ENCODE results near the gene LARGE2. TPM values are rescaled to one million over a fixed set of nuclear protein-coding genes. Genes with fewer than 3 reads are reported as not detected.

The LARGE2 gene
- total RNA-seq, 2 experiments from 2014 or later: 1.1 to 1.6 TPM

DNA sequence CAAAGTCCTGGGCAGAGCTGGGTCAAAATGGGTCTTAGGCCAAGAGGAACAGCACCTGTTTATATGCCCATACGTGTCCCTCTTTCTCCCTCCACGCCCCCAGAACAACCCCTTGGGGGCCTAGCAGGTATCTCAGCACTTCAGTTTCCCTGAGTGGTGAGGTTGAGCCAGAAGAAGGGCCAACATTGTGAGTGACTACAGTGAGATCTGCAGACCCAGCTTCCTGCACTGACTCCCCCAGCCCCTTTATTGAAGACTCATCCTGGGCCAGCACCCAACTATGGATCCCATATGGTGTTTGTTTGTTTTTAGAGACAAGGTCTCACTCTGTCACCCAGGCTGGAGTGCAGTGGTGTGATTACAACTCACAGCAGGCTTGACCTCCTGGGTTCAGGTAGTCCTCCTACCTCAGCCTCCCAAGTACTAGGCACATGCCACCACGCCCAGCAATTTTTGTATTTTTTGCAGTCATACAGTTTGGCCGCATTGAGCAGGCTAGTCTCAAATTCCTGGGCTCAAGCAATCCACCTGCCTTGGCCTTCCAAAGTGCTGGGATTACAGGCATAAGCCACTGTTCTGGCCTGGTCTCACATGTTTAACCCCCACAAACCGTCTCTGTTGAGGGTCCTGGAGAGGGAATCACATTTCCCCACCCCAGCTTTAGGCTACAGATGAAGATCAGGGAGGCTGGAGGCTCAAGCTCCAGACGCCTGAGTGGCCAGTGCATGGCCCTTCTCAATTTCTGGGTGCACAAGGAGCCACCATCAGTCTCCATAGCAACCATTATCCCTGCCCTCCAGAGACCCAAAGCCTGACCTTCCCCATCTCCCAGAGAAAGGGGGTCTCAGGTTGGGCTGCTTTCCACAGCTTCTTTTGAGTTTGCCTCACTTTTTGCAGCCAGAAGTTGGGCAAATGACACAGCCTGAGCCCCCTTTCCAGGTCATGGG is 1.7 kb upstream of the LARGE2 start:
- H3K9me3 Mint-ChIP-seq: no peaks in the 10 kb centered on the region
- POLR2A ChIA-PET: no interaction called here
- no peak for DNase-seq
- H3K27me3 Mint-ChIP-seq: peaks cover 11% of the 10 kb centered on the region
- CTCF ChIA-PET: interaction anchor here (1.1 to 1.2 kb wide), 2 partner anchors 9 to 44 kb away, joined by 3 read pairs; no protein-coding TSS in a partner anchor
- intact Hi-C loops (cut with micrococcal nuclease): no loop called here
- peaks cover 29% of the 10 kb centered on the region for H3K4me1 Mint-ChIP-seq (ENCODE audit: low read depth)
- H3K27ac Mint-ChIP-seq: no peak overlapping the region
- H3K4me3 Mint-ChIP-seq: peak overlapping the region; percentile 49
- H3K36me3 Mint-ChIP-seq: peaks cover 6% of the 10 kb centered on the region

GRCh38 chr11:45921561-45922424 is 663 bp upstream of the LARGE2 start:
- peaks cover 11% of the 10 kb centered on the region for H3K27me3 Mint-ChIP-seq
- DNase-seq: no peak
- H3K9me3 Mint-ChIP-seq: no peaks in the 10 kb centered on the region
- peaks cover 21% of the 10 kb centered on the region for H3K4me1 Mint-ChIP-seq (ENCODE audit: low read depth)
- peaks cover 3% of the 10 kb centered on the region for H3K36me3 Mint-ChIP-seq
- H3K27ac Mint-ChIP-seq: no peak overlapping the region
- H3K4me3 Mint-ChIP-seq: peak overlapping the region; percentile 49
- ChIA-PET POLR2A (no interaction called here), CTCF (interaction anchor here (0.7 to 1.2 kb wide), 3 partner anchors 8 to 43 kb away, joined by 3 read pairs; no protein-coding TSS in a partner anchor)
- intact Hi-C loops (cut with micrococcal nuclease): no loop called here

DNA sequence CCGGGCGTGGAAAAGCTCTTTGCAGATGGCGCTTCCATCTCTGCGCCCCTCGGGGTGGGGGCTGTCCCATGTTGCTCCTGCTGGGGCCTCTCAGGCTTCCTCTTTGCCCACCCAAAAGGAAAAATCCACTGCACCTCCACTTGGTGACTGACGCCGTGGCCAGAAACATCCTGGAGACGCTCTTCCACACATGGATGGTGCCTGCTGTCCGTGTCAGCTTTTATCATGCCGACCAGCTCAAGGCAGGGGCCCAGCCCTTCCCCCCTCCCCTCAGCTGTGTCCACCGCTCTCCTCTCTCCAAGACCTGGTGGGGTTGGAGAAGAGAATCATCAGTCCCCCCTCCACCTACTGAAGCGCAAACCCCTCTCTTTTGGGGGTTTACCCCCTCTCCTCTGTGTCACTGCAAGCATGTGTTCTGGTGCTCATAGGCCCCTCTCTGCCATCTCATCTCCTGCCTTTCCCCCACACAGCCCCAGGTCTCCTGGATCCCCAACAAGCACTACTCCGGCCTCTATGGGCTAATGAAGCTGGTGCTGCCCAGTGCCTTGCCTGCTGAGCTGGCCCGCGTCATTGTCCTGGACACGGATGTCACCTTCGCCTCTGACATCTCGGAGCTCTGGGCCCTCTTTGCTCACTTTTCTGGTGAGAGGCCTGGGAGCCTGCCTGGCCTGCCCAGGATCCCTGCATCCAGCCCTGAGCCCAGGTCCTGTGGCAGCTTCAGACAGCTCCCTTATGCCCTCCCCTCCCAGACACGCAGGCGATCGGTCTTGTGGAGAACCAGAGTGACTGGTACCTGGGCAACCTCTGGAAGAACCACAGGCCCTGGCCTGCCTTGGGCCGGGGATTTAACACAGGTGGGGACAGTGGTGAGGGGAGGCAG is 1.8 kb downstream of the LARGE2 start:
- Mint-ChIP-seq H3K9me3 (no peaks in the 10 kb centered on the region), H3K27me3 (peaks cover 11% of the 10 kb centered on the region), H3K36me3 (no peaks in the 10 kb centered on the region), H3K27ac (no peak overlapping the region), H3K4me1 (ENCODE audit: low read depth) (peaks cover 19% of the 10 kb centered on the region), H3K4me3 (peak overlapping the region; percentile 37)
- ChIA-PET CTCF (interaction anchor here (1.1 kb wide), 1 partner anchor 386 kb away, joined by 3 read pairs; no protein-coding TSS in a partner anchor), POLR2A (no interaction called here)
- DNase-seq: peak; percentile 6
- intact Hi-C loops (cut with micrococcal nuclease): no loop called here

DNA sequence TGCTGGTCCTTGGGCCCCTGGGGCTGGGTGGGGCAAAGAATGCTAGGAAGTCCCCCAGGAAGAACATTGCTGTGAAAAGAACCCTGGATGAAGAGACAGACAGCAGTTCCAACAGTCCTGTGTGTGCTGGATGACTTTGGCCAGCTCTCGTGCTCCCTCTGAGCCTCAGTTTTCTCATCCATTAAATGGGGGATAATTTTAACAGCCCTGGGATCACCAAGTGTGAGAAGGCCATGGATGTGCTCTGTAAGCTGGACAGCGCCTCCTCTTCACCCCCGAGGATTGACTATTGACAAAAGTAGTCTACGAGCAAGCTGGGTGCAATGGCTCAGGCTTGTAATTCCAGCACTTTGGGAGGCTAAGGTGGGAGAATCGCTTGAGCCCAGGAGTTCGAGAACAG is 2.5 kb downstream of the LARGE2 start:
- Mint-ChIP-seq H3K36me3 (no peaks in the 10 kb centered on the region), H3K27me3 (peaks cover 11% of the 10 kb centered on the region), H3K4me3 (no peak overlapping the region), H3K4me1 (ENCODE audit: low read depth) (peaks cover 23% of the 10 kb centered on the region), H3K27ac (no peak overlapping the region), H3K9me3 (no peaks in the 10 kb centered on the region)
- ChIA-PET POLR2A (no interaction called here), CTCF (interaction anchor here (1.1 kb wide), 1 partner anchor 386 kb away, joined by 3 read pairs; no protein-coding TSS in a partner anchor)
- no peak for DNase-seq
- intact Hi-C loops (cut with micrococcal nuclease): no loop called here

DNA sequence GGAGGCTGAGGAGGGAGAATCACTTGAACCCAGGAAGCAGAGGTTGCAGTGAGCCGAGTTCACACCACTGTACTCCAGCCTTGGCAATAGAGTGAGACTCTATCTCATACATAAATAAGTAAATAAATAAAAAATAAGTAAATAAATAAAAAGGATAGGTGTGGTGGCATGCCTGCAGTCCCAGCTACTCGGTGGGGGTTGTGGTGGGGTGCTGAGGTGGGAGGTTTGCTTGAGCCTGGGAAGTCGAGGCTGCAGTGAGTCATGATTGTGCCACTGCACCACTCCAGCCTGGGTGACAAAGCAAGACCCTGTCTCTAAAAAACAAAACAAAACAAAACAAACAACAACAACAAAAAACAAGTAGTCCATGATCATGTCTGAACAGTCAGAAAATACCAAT is 3.1 kb downstream of the LARGE2 start:
- ChIA-PET CTCF (interaction anchor here (2.6 kb wide), 1 partner anchor 40 kb away, joined by 9 read pairs; no protein-coding TSS in a partner anchor), POLR2A (interaction anchor here (0.7 kb wide), 1 partner anchor 123 kb away, joined by 3 read pairs; no protein-coding TSS in a partner anchor)
- no peak for DNase-seq
- Mint-ChIP-seq H3K36me3 (no peaks in the 10 kb centered on the region), H3K27me3 (peaks cover 11% of the 10 kb centered on the region), H3K4me3 (no peak overlapping the region), H3K4me1 (ENCODE audit: low read depth) (peaks cover 27% of the 10 kb centered on the region), H3K27ac (no peak overlapping the region), H3K9me3 (no peaks in the 10 kb centered on the region)
- intact Hi-C loops (cut with micrococcal nuclease): no loop called here

GRCh38 chr11:45926001-45926401 is 3.5 kb downstream of the LARGE2 start:
- POLR2A ChIA-PET: interaction anchor here (0.7 kb wide), 1 partner anchor 123 kb away, joined by 3 read pairs; no protein-coding TSS in a partner anchor
- DNase-seq: no peak
- no peak overlapping the region for H3K4me3 Mint-ChIP-seq
- intact Hi-C loops (cut with micrococcal nuclease): no loop called here
- CTCF ChIA-PET: interaction anchor here (1.0 to 2.6 kb wide), 2 partner anchors 40 to 154 kb away, joined by 3 to 9 read pairs; no protein-coding TSS in a partner anchor
- peaks cover 32% of the 10 kb centered on the region for H3K4me1 Mint-ChIP-seq (ENCODE audit: low read depth)
- peaks cover 11% of the 10 kb centered on the region for H3K27me3 Mint-ChIP-seq
- no peaks in the 10 kb centered on the region for H3K36me3 Mint-ChIP-seq
- no peaks in the 10 kb centered on the region for H3K9me3 Mint-ChIP-seq
- no peak overlapping the region for H3K27ac Mint-ChIP-seq

- H3K27ac Mint-ChIP-seq: no peak overlapping the region
- DNase-seq: no peak
- no peaks in the 10 kb centered on the region for H3K9me3 Mint-ChIP-seq
- intact Hi-C loops (cut with micrococcal nuclease): no loop called here
- no peaks in the 10 kb centered on the region for H3K36me3 Mint-ChIP-seq
- peaks cover 8% of the 10 kb centered on the region for H3K27me3 Mint-ChIP-seq
- POLR2A ChIA-PET: interaction anchor here (2.2 kb wide), 1 partner anchor 9 kb away, joined by 7 read pairs; the partner anchor contains the start of gene PEX16
- CTCF ChIA-PET: interaction anchor here (0.7 to 2.6 kb wide), 3 partner anchors 39 to 155 kb away, joined by 3 to 9 read pairs (median 3); no protein-coding TSS in a partner anchor
- H3K4me3 Mint-ChIP-seq: no peak overlapping the region
- peaks cover 39% of the 10 kb centered on the region for H3K4me1 Mint-ChIP-seq (ENCODE audit: low read depth)
Measured at GRCh38 chr11:45926536-45927331, 4.3 kb downstream of the LARGE2 start.

GRCh38 chr11:45927332-45927683 is 4.9 kb downstream of the LARGE2 start:
- ChIA-PET POLR2A (interaction anchor here (2.2 kb wide), 1 partner anchor 9 kb away, joined by 7 read pairs; the partner anchor contains the start of gene PEX16), CTCF (interaction anchor here (0.7 to 2.6 kb wide), 2 partner anchors 38 to 84 kb away, joined by 3 to 9 read pairs; no protein-coding TSS in a partner anchor)
- no peak for DNase-seq
- H3K4me1 Mint-ChIP-seq (ENCODE audit: low read depth): peaks cover 39% of the 10 kb centered on the region
- peaks cover 8% of the 10 kb centered on the region for H3K27me3 Mint-ChIP-seq
- intact Hi-C loops (cut with micrococcal nuclease): no loop called here
- no peak overlapping the region for H3K27ac Mint-ChIP-seq
- H3K4me3 Mint-ChIP-seq: no peak overlapping the region
- H3K36me3 Mint-ChIP-seq: no peaks in the 10 kb centered on the region
- H3K9me3 Mint-ChIP-seq: no peaks in the 10 kb centered on the region

DNA sequence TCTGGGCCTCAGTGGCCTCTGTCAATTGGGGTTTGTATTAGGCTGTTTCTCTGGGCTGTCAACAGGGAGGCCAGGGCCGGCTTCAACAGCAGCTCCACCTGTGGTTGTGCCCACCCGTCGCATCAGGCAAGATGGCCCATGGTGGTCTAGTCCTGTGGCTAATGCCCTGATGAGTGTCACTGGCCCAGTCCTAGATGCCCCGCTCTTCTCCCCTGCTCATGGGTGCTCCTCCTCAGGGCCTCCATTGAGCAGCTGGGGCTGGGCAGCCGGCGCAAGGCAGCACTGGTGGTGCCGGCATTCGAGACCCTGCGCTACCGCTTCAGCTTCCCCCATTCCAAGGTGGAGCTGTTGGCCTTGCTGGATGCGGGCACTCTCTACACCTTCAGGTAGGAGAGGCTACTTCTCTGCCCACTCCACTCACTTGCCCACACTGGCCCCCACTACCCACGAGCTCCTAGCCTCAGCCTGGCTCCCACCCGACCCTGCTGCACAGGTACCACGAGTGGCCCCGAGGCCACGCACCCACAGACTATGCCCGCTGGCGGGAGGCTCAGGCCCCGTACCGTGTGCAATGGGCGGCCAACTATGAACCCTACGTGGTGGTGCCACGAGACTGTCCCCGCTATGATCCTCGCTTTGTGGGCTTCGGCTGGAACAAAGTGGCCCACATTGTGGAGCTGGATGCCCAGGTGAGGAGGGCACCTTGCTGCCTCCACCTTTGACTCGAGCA is 5.4 kb downstream of the LARGE2 start:
- intact Hi-C loops (cut with micrococcal nuclease): no loop called here
- ChIA-PET CTCF (interaction anchor here (0.7 to 2.6 kb wide), 2 partner anchors 38 to 85 kb away, joined by 3 to 9 read pairs; no protein-coding TSS in a partner anchor), POLR2A (interaction anchor here (2.2 kb wide), 1 partner anchor 10 kb away, joined by 7 read pairs; the partner anchor contains the start of gene PEX16)
- DNase-seq: no peak
- Mint-ChIP-seq H3K27ac (no peak overlapping the region), H3K4me3 (no peak overlapping the region), H3K4me1 (ENCODE audit: low read depth) (peaks cover 39% of the 10 kb centered on the region), H3K27me3 (peaks cover 8% of the 10 kb centered on the region), H3K9me3 (no peaks in the 10 kb centered on the region), H3K36me3 (no peaks in the 10 kb centered on the region)
